A549 (cell line): ENCODE data around the gene SPATA17.

Experiments used
- CEBPB ChIP-seq, 2 experiments: fragments of >200 bp in 1 of 2; sonication (Bioruptor Twin) in 1 of 2; formaldehyde crosslinking in 1 of 2; IDR thresholded peaks; 2 replicates each; pipeline ENCODE4 v1.6.1; 2012 to 2016
- ELK1 ChIP-seq: fragments of 150-350 bp; IDR thresholded peaks from 2 replicates; pipeline ENCODE4 v1.6.1; 2014; ENCODE audit warnings: low read depth, mild to moderate bottlenecking, low read length
- HOXB5 ChIP-seq: fragments of 250-450 bp; sonication (Bioruptor Pico); IDR thresholded peaks from 2 replicates; pipeline ENCODE4 v1.5.0; 2020; ENCODE audit warnings: mild to moderate bottlenecking, moderate library complexity
- MAFK ChIP-seq: fragments of 450-650 bp; IDR thresholded peaks from 2 replicates; pipeline ENCODE4 v1.6.1; 2014; ENCODE audit not compliant: partially characterized antibody
- POLR2A ChIP-seq: IDR thresholded peaks from 2 replicates; pipeline ENCODE4 v1.6.1; 2012; ENCODE audit warnings: mild to moderate bottlenecking, low read length
- REST ChIP-seq: fragments of 200-600 bp; sonication (generic); IDR thresholded peaks from 2 replicates; pipeline ENCODE4 v1.6.1; 2016; ENCODE audit warnings: antibody characterized with exemption, mild to moderate bottlenecking, moderate library complexity
- RFX5 ChIP-seq: fragments of 450-650 bp; IDR thresholded peaks from 2 replicates; pipeline ENCODE4 v1.7.1; 2014; ENCODE audit warnings: antibody characterized with exemption, mild to moderate bottlenecking, moderate library complexity
- SMC3 ChIP-seq: fragments of >200 bp; sonication (Bioruptor Twin); formaldehyde crosslinking; IDR thresholded peaks from 3 replicates; pipeline ENCODE4 v1.6.1; 2018; ENCODE audit warnings: inconsistent platforms
- SREBF2 ChIP-seq: fragments of 450-650 bp; IDR thresholded peaks from 2 replicates; pipeline ENCODE4 v1.6.1; 2014; ENCODE audit warnings: mild to moderate bottlenecking, moderate library complexity
- TF ChIP-seq, protein P1 (sequence below): fragments of >200 bp; sonication (Bioruptor Twin); formaldehyde crosslinking; IDR thresholded peaks from 3 replicates; pipeline ENCODE4 v1.5.1; 2016

DNA sequence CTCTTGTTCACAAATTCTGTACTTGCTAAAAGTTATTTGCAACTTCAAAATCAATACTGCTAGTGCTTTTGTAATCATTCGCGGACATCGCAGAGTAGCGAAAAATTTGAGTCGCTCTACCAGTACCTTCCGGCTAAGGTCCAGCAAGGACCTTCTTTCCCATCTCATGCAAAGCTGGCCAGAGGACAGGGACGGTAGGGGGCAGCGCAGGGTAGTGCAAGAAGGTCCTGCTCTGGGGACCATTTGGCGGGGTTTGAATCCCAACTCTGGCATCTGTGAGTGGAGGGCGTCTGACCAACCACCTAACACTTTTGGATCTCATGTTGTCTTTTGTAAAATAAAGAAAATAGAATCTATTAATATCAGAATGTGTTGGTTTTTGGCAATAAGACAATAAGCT is 258.3 kb downstream of the SPATA17 start:
- TF ChIP-seq, protein P1, sequence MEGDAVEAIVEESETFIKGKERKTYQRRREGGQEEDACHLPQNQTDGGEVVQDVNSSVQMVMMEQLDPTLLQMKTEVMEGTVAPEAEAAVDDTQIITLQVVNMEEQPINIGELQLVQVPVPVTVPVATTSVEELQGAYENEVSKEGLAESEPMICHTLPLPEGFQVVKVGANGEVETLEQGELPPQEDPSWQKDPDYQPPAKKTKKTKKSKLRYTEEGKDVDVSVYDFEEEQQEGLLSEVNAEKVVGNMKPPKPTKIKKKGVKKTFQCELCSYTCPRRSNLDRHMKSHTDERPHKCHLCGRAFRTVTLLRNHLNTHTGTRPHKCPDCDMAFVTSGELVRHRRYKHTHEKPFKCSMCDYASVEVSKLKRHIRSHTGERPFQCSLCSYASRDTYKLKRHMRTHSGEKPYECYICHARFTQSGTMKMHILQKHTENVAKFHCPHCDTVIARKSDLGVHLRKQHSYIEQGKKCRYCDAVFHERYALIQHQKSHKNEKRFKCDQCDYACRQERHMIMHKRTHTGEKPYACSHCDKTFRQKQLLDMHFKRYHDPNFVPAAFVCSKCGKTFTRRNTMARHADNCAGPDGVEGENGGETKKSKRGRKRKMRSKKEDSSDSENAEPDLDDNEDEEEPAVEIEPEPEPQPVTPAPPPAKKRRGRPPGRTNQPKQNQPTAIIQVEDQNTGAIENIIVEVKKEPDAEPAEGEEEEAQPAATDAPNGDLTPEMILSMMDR, result no peak; the same call in 2 of the 3 replicates
- TF ChIP-seq MAFK (no peak), CEBPB (IDR thresholded peaks at IDR 0.05) (no peak), ELK1 (no peak), SREBF2 (no peak), SMC3 (no peak), REST (no peak), POLR2A (no peak), RFX5 (no peak), HOXB5 (CRISPR knock-in tag) (no peak)
